Measurements from ENCODE around the gene RRM1.

- TF ChIP-seq CTCF (IDR thresholded peaks at IDR 0.05; ENCODE audit: low read depth, low read length): no peak
- no peak for TF ChIP-seq POLR2A (IDR thresholded peaks at IDR 0.05; ENCODE audit: extremely low read depth, insufficient read length)
- TF ChIP-seq MAX (IDR thresholded peaks at IDR 0.05; ENCODE audit: low read depth, low read length): no peak
Measured at GRCh38 chr11:4154503-4154902, 59.9 kb downstream of the RRM1 start.

All from NB4 (cell line).